ENCODE data around the gene FCHSD2.

GRCh38 chr11:73121692-73122091 lies 20.4 kb downstream of the FCHSD2 start:
- TF ChIP-seq, protein P1, sequence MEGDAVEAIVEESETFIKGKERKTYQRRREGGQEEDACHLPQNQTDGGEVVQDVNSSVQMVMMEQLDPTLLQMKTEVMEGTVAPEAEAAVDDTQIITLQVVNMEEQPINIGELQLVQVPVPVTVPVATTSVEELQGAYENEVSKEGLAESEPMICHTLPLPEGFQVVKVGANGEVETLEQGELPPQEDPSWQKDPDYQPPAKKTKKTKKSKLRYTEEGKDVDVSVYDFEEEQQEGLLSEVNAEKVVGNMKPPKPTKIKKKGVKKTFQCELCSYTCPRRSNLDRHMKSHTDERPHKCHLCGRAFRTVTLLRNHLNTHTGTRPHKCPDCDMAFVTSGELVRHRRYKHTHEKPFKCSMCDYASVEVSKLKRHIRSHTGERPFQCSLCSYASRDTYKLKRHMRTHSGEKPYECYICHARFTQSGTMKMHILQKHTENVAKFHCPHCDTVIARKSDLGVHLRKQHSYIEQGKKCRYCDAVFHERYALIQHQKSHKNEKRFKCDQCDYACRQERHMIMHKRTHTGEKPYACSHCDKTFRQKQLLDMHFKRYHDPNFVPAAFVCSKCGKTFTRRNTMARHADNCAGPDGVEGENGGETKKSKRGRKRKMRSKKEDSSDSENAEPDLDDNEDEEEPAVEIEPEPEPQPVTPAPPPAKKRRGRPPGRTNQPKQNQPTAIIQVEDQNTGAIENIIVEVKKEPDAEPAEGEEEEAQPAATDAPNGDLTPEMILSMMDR (IDR thresholded peaks at IDR 0.05): no peak
- no peak for TF ChIP-seq POLR2A (IDR thresholded peaks at IDR 0.05)

All from lower leg skin (tissue), 3 donors.